GM10266 (cell line): ENCODE results near the gene CHST15.

ENCODE experiments used
- DNase-seq: peaks from one replicate; pipeline ENCODE4 v3.0.0; 2012; ENCODE audit errors: extremely low spot score
- TF ChIP-seq, protein P1 (sequence below): IDR thresholded peaks from 2 replicates; pipeline ENCODE4 v1.5.1; 2012; ENCODE audit warnings: mild to moderate bottlenecking, low read depth; ENCODE audit not compliant: control insufficient read depth, insufficient read depth; ENCODE audit errors: missing control alignments

CHST15 gene

DNA sequence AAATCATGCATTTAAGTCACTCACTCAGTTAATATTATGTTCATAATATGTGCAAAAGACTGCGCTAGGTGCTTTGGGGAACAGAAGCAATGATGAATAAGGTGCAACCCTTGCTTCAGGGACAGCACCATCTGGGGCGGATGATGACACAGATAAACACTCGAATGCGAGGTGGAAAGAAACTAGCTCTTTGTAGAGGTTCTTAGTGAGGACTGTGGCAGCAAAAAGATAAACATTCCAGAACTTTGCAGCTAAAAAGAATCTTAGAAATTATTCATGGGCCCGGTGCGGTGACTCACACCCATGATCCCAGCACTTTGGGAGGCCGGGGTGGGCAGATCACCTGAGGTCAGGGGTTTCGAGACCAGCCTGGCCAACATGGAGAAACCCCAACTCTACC, 29.8 kb upstream of the CHST15 start:
- TF ChIP-seq, protein P1, sequence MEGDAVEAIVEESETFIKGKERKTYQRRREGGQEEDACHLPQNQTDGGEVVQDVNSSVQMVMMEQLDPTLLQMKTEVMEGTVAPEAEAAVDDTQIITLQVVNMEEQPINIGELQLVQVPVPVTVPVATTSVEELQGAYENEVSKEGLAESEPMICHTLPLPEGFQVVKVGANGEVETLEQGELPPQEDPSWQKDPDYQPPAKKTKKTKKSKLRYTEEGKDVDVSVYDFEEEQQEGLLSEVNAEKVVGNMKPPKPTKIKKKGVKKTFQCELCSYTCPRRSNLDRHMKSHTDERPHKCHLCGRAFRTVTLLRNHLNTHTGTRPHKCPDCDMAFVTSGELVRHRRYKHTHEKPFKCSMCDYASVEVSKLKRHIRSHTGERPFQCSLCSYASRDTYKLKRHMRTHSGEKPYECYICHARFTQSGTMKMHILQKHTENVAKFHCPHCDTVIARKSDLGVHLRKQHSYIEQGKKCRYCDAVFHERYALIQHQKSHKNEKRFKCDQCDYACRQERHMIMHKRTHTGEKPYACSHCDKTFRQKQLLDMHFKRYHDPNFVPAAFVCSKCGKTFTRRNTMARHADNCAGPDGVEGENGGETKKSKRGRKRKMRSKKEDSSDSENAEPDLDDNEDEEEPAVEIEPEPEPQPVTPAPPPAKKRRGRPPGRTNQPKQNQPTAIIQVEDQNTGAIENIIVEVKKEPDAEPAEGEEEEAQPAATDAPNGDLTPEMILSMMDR, result no peak
- no peak for DNase-seq

DNA sequence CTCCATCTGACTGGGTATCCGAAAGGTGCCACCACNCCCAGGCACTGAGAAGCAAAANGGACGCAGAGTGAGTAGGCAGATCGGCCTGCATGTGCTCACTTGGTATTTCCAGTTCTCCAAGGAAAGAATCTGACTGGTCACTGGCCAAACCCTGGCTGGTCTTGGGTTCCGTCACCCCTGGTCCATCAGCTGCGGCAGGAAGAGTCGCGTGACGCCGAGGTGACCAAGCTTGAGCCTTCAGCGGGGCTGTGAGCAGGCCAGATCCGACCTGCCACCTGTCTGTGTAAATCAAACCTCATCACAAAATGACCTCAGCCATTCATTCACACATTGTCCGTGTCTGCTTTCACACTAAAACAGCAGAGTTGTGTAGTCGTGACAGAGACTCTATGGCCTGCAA, 28.8 kb upstream of the CHST15 start:
- TF ChIP-seq, protein P1, result no peak
- DNase-seq, result no peak

DNA sequence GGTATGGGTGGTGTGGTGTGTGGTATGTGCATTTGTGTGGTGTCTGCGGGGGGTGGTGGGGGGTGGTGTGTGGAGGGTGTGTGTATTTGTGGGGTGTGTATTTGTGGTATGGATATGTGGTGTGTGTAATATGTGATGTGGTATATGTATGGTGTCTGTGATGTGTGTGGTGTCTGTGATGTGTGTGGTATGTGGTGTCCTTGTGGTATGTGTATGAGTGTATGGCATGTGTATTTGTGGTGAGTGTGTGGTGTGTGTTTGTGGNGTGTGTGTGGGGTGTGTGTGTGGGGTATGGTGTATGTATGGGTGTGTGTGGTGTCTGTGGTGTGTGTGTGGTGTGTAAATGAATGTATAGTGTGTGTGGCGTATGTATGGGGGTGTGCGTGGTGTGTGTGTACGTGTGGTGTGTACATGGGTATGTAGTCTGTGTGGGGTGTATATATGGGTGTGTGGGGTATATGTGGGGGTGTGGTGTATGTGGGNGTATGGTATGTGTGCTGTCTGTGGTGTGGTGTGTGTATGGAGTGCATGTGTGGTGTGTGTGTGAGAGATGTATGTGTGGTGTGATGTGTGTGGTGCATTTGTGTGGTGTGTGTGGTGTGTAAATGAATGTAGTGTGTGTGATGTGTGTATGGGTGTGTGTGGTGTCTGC, 27.1 kb upstream of the CHST15 start:
- no peak for DNase-seq
- TF ChIP-seq, protein P1, result no peak

DNA sequence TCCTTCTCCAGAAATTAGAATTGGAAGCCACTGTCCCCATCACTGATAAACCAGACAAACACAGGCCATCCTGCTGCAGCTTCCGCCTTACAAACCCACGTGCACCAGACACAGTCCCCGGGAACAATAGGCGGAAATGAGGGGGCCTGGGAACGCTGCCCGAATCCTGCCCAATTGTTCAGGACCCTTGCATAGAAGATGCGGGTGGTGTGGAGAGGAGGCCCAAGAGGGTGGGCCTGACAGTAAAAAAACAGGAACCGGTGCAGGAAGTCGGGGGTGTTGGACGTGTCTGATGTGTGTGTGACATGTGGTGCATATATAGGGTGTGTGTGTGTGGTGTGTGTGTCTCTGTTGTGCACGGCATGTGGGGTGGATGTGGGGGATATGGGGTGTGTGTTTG, 26.5 kb upstream of the CHST15 start:
- DNase-seq, result no peak
- TF ChIP-seq, protein P1, result no peak

DNA sequence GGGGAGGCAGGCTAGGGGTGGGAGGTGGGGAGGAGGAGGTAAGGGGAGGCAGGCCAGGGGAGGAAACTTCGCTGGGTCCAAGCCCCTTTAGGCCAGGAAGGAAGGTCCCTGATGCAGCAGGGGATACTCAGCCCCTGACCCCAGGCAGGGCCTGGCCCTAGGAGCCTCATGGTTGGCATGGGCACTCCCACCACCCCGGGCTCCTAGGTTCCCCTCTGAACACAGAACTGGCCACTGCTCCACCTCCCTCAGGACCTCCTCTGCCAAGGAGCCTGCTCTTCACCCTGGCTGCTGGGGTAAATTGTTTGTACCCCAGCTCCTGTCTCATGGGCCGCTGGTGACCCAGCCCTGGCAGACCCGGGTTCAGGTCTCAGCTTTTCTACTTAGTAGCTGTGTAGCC, 25.8 kb upstream of the CHST15 start:
- TF ChIP-seq, protein P1, result no peak
- DNase-seq, result no peak

DNA sequence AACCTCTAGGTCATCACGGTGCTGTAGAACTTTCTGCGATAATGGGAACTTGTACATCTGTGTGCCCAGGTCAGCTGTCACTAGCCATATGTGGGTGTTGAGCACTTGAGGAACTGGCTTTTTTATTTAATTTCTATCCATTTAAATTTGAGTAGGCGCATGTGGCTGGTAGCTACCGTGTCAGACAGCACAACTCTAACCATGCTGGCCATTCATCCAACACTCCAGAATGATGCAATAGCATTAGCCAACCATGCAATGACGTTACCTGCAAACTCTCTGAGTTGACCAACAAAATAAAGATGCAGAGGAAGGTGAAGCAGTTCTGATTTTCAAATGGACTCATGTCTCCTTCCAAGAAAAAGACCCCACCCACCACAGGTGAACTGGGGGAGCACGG, 24.4 kb upstream of the CHST15 start:
- TF ChIP-seq, protein P1, result no peak

DNA sequence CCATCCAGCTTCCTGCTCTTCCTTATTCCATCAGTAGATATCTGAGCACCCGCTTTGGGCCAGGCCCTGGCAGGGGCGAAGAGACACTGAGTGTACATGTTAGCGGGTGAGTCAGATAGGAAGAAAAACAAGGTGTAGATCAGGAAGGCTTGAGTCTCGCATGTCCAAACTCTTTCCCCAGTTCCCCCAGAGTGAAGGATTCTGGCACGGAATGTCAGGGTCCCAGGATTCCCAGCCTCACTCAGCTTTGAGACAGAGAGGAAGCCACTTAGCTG, 24.1 kb upstream of the CHST15 start:
- no peak for DNase-seq
- TF ChIP-seq, protein P1, result no peak

More for the DNA sequence above, 24.4 kb upstream of the CHST15 start:
- no peak for DNase-seq
